HG02759 (cell line): ENCODE data around the gene ZNF341.

ENCODE experiments used
- ATAC-seq: cut with Tn5 transposase; IDR thresholded peaks from one replicate; pipeline ENCODE4 v1.9.1; 2021; ENCODE audit warnings: mild to moderate bottlenecking, moderate library complexity; ENCODE audit not compliant: unreplicated experiment

The ZNF341 gene

DNA sequence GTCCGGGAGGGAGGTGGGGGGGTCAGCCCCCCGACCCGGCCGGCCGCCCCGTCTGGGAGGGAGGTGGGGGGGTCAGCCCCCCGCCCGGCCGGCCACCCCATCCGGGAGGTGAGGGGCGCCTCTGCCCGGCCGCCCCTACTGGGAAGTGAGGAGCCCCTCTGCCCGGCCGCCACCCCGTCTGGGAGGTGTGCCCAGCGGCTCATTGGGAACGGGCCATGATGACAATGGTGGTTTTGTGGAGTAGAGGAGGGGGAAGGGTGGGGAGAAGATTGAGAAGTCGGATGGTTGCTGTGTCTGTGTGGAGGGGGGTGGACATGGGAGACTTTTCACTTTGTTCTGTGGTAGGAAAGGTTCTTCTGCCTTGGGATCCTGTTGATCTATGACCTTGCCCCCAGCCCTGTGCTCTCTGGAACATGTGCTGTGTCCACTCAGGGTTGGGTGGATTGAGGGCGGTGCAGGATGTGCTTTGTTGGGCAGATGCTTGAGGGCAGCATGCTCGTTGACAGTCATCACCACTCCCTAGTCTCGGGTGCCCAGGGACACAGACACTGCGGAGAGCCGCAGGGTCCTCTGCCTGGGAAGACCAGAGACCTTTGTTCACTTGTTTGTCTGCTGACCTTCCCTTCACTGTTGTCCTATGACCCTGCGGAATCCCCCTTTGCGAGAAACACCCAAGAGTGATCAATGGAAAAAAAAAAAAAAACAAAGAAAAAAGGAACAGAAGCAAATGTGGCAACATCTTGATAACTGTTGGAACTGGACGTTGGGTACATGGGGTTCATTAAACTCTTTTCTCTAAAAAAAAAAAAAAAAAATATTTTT lies 30.0 kb upstream of the ZNF341 start:
- no peak for ATAC-seq

DNA sequence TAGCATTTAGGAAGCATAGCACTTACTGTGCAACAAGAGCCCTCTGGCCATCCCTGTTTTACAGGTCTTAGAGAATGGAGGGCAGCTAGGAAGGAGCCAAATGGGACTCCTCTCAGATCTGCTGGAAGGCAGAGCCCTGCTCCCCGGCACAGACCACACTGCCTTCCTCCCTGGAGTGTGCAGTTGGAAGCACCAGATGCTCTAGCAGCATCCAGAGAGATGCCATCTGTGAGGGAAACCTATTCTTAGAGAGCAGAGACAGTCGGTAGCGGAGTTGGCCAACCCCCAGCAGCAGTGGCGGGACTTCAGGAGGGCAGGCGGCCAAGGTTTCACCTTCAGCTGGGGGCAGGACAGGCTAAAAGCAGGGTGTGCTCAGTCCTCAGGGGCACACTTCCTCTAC lies 28.9 kb upstream of the ZNF341 start:
- no peak for ATAC-seq

- ATAC-seq: no peak
Observed at GRCh38 chr20:33703498-33704137, 28.2 kb upstream of the ZNF341 start.

- no peak for ATAC-seq
Observed at GRCh38 chr20:33704197-33704924, 27.4 kb upstream of the ZNF341 start.

DNA sequence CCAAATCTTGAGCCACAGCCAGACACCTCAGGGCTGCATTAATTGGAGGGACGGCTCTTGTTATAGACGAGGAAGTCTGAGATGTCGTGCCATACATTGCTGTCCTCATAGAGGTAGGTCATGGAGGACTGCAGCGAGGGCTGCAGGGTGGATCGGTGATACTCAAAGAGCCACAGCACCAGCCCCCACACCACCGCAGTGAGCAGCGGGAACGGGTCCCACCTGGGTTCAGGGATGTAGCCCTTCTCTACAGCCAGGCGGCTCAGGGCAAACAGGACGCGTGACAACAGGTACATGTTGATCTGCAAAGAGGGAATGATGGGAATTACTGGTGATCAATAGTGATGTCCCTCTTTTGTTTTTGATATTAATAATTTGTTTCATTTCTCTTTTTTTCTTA lies 24.1 kb upstream of the ZNF341 start:
- no peak for ATAC-seq

- no peak for ATAC-seq
Observed at GRCh38 chr20:33709398-33709797, 22.4 kb upstream of the ZNF341 start.

DNA sequence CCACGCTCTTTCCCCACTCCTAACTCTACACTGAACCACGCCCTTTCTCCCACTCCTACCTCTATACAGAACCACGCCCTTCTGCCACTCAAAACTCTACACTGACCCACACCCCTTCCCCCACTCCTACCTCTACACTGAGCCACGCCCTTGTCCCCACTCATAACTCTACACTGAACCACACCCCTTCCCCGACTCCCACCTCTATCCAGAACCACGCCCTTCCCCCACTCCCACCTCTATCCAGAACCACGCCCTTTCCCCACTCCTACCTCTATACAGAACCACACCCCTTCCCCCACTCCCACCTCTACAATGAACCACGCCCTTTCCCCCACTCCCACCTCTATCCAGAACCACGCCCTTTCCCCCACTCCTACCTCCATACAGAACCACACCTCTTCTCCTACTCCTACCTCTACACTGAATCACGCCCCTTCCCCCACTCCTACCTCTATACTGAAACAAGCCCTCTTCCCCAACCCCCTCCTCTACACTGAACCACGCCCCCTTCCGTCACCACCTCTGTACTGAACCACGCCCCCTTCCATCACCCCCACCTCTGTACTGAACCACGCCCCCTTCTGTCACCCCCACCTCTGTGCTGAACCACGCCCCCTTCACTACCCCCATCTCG lies 21.8 kb upstream of the ZNF341 start:
- ATAC-seq: no peak

GRCh38 chr20:33710681-33711445 lies 20.9 kb upstream of the ZNF341 start:
- no peak for ATAC-seq

DNA sequence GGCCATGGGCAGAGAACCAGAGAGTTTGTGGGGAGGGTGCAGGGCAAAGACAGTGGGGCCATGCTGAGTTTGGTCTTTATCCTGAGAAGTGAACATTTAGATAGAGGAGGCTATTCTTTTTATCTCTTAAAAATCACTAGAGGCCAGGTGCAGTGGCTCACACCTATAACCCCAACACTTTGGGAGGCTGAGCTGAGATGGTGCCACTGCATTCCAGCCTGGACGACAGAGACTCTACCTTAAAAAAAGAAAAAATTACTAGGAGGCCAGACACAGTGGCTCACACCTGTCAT lies 20.4 kb upstream of the ZNF341 start:
- no peak for ATAC-seq

DNA sequence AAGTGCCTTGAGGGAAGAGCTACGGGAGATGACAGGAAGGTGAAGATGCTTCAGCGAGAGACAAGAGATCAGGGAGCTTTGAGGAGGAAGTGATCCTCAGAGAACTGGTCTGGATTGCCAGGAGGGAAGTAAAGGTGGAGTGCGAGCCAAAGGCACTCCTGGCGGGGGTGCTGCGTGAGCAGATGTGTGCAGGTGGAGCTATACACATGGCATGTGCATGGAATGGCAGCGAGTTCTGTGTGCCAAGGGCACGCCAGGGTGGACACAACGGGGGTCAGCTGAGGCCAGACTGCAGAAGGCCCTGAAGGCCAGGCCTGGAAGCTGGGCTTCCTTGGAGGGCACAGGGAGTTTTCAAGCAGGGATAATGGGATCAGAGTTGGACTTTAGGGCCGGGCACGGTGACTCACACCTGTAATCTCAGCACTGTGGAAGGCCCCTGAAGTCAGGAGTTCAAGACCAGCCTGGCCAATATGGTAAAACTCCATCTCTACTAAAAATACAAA lies 17.9 kb upstream of the ZNF341 start:
- no peak for ATAC-seq

DNA sequence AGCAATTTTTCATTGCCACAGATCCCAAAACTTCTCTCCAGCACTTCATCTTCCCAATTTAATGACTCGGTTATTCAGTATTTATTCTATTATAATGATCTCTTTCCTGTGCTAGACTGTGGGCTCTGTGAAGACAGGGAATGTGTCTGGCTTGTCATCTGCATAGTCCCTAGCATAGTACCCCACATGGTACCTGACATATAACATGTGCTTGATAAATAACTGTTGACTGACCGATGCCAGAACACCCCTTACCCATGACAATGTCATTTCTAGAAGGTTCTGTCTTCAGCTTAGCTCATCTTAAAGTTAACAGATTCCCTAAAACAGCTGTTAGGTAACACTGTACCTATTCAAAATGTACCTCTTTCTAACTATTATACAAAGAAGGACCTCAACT lies 15.3 kb upstream of the ZNF341 start:
- ATAC-seq: no peak

DNA sequence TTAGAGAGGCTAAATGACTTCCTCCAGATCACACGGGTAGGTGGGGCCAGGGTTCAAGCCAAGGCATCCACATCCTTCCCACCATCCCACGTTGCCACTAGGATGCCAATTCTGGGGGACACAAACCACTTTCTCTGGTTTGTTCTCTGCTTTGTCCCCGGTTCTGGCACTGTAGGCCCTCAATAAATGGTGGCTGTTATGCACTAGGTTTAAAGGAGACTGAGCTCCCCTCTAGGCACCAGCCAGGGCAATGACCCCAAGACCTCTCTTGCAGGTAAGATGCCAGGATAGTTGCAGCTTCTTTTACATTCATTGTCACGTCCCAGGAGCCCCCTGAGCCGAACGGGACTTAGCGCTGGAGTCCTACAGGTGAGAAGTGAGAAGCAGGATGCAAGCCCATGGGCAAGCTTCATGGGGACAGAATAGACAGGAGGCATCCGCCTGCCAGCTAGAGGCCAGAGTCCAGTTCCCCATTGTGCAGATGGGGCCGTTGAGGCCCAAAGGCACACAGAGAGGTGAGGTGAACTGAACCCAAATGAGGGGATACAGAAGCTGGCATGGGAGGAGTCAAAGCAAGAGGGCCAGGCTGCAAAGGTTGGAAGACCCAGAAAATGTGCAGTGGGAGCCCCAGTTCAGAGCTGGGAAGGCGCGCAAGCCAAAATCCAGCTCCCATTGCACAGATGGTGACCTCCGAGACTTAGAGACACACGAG lies 12.4 kb upstream of the ZNF341 start:
- ATAC-seq: no peak

DNA sequence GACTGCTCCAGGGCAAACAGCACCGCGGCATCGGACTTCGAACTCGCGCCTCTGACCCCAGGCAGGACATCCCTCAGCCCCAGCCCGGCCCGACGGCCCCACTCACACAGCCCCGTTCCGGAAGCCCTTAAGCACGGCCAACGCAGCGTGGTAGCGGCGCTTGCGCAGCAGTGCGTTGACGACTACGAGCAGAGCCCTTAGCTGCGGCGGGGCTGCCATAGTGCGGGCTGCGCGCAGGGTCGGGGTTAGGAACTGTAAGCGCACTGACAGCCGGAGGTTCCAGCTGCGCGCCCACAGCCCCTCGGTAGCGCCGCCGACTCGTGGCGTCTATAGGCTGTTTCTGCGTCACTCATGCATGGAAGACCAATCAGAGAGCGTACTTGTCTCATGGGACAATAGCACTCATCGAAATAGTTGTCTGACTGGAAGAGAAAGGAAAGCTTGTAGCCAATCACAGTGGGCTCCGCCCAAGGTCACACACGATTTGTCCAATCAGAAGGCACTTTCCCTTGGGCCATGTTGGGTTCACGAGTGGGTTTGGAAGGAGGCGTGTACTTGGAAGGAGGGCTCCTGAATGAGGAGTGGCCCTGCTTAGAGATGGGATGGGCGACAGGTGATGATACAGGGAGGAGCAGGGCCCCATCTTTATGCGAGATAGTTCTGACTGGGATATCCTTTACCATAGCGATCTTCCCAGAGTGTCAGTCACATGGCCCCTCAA lies 11.6 kb upstream of the ZNF341 start, which contains the start of gene PXMP4:
Gene PXMP4 (minus strand): TSS at position 322 of the 721 bp plus-strand sequence. CDS start 103 bp downstream, at position 219.
- peak; percentile 94 for ATAC-seq

GRCh38 chr20:33721391-33722140 lies 10.2 kb upstream of the ZNF341 start:
- no peak for ATAC-seq

DNA sequence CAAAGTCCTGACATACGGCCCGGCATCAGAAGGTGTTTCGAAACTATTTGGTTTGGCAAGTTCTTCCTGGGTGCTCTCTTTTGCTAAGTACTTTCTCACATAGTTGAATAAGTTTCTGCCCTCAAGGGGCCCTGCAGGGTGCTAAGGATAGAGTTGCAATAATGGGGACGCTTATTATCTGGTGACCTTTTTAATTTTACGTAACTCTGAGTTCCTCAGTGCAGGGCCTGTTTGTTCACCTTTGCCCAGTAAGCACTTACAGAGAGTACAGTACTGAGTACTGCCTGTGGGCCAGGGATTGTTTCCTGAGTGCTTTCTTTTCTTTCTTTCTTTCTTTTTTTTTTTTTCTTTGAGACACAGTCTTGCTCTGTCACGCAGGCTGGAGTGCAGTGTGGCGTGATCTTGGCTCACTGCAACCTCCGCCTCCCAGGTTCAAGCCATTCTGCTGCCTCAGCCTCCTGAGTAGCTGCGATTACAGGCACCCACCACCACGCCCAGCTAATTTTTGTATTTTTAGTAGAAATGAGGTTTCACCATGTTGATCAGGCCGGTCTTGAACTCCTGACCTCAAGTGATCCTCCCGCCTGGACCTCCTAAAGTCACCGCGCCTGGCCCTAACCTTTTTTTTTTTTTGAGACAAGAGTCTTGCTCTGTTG lies 7.2 kb upstream of the ZNF341 start:
- ATAC-seq: no peak

- ATAC-seq: no peak
Observed at GRCh38 chr20:33725607-33726264, 6.1 kb upstream of the ZNF341 start.

DNA sequence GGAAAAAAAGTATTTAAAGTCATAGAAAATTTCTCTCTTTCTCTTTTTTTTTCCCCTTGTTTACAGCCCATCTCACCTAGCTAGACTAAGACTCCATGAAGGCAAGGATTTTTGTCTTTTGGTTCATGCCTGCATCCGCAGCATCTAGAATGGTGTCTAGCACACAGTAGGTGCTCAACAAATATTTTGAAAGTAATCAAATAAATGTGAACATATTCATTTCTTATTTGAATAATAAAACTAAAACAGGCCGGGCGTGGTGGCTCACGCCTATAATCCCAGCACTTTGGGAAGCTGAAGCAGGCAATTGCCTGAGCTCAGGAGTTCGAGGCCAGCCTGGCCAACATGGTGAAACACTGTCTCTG lies 4.7 kb upstream of the ZNF341 start:
- no peak for ATAC-seq

DNA sequence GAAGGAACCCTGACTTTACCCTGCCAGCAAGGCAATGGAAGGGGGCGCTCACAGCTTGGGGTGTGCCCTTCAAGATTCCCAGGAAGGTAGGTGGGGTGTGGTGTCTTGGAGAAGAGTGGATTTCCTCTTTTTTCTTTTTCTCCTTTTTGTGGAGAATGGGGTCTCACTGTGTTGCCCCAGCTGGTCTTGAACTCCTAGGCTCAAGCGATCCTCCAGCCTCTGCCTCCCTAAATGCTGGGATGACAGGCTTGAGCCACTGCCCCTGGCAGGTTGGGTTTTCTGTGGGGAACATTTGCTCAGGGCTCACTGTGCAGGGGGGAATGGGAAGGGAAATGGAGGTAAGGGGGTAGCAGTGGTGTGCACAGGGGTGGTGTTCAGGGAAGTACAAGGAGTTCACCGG lies 4.0 kb upstream of the ZNF341 start:
- ATAC-seq: no peak
